DMS53 (cell line): Measurements from ENCODE around the gene WDR27.

Experiments used
- DNase-seq: peaks from one replicate; lab custom pipeline; 2025; lab: John Stamatoyannopoulos, UW

WDR27 gene

GRCh38 chr6:169709293-169709692 is 7.5 kb upstream of the WDR27 start:
- DNase-seq, result no peak

DNA sequence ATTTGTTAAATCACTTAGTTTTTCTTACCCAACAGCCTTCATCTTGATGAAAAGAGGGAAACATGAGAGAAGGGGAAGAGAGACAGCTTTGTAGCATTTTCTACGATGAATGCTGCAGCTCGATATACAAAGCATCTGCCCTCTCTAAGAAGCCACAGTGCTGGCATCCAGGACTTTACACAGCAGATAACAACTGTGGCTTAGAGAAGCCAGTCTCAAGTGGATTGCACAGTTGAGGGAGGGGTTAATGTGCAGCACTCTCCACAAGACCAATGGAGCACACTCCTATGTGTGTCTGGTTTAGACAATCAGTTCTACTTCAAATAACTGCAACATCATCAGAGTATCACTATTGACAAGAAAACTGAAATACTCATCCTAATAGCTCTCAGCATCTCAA is 5.9 kb upstream of the WDR27 start:
- DNase-seq, result peak; percentile 52

DNA sequence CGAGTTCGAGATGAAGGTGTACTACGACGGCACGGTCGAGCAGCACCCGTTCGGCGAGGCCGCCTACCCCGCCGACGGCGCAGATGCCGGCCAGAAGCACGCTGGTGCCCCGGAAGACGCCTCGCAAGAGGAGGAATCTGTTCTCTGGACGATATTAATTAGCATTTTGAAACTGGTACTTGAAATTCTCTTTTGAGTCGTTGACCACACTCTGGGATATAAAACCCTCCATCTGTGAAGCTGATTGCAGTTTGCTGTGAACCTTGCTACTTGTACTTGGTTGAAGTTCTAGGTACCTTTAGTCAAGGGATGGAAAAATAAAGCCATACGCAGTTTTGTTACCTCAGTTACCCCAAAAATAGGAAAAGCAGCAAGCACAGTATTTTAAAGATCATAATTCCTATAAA is 1.0 kb upstream of the WDR27 start:
- DNase-seq, result no peak

DNA sequence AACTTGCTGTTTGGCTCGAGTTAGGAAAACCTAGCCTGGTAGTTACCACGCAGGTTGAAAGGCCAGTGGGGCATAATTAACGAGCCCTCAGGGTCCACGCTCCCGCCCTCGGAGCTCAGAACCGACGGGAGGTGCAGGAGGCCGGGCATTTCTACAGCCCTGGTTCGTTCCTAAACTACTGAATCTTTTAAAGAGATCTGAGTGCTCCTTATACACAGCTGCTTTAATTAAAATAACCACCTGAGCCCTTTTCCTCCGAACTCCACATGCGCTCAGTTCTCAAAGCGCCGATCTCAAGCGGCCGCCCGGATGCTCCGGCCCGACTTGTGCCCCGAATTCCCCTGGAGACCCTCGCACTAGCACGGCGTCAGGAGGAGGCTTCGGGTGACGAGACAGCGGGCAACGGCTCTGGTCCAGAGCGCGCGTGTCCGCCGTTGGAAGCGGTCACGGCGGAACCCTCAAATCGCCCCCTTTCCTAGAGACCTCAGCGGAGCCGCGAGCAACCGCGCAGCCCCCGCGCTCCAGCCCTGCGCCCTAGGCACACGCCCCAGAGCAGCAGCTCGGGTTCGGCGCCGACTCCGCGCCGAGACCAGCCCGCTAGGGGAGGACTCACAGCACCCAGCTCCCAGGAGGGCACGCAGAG is 397 bp downstream of the WDR27 start:
- peak; percentile 58 for DNase-seq

DNA sequence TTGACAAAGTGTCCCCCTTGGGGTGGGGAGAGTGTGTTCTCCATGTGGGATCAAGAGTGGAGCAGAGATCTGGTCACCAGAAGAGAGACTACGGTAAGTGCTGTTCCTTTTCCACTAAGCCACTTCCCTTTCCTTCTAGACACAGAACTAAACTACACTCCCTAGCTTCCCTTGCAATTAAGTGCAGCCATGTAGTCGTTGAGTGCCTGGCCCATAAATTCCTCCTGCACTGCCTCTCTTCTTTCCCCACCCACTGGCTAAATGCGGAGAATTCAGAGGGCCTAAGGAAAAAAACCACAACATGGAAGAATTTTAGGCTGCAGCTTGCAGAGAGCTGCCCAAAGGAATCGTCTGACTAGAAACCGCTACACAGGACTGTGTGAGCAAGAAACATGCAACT is 1.5 kb downstream of the WDR27 start:
- DNase-seq, result no peak

GRCh38 chr6:169697115-169697514 is 4.7 kb downstream of the WDR27 start:
- DNase-seq, result peak; percentile 29

- no peak for DNase-seq
These were observed 6.7 kb downstream of the WDR27 start for GRCh38 chr6:169695131-169695530.

GRCh38 chr6:169692516-169692915 is 9.3 kb downstream of the WDR27 start:
- DNase-seq, result no peak

DNA sequence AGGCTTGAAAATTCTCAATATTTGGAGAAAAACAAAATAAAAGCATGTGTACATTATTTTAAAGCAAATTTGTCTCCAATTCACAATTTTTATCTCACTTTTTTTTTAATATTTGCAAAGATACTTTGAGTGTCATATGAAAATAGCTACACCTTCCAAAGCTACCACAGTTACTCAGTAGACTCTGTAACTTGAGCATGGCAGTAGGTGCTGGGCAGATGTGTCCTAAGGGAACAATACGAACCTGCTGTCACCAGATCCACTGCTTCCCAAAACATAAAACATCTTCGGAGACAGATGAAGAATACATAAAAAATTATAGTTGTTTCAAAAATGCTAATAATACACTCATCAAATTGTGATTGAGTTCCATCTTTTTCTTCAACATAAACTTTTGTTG is 10.6 kb downstream of the WDR27 start:
- no peak for DNase-seq

GRCh38 chr6:169689287-169689686 is 12.5 kb downstream of the WDR27 start:
- no peak for DNase-seq

- no peak for DNase-seq
These were observed 16.0 kb downstream of the WDR27 start for GRCh38 chr6:169685860-169686259.

DNA sequence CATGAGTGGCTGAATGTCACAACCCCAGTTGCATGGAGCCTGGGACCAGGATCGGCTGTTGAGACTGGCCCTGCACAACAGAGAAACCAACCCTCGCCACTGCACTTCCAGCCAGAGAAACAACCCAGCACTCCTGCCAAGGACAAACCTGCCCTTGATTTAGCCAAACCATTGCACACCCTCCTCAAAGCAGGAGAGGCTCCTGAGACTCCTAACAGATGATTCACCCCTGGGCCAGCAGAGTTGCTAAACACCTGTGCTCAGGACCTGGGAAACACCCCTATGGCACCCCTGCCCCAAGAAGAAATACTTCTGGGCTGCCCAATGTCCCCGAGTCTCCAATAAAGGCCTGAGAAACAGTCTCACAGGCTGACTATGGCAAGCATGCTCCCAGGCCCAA is 17.8 kb downstream of the WDR27 start:
- DNase-seq, result no peak

GRCh38 chr6:169678342-169678741 is 23.5 kb downstream of the WDR27 start:
- DNase-seq, result no peak

DNA sequence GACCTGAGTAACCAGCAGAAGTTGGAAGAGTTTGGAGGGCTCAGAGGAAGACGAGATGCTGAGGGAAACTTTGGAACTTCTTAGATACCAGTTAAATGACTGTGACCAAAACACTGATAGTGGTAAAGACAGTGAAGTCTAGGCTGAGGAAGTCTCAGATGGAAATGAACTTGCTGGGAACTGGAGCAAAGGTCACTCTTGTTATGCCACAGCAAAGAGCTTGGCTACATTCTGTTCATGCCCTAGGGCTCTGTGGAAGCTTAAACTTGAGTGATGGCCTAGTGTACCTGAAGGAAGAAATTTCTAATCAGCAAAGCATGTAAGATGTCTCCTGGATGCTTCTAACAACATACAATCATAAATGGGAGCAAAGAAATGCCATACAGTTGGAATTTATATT is 24.7 kb downstream of the WDR27 start:
- no peak for DNase-seq

DNA sequence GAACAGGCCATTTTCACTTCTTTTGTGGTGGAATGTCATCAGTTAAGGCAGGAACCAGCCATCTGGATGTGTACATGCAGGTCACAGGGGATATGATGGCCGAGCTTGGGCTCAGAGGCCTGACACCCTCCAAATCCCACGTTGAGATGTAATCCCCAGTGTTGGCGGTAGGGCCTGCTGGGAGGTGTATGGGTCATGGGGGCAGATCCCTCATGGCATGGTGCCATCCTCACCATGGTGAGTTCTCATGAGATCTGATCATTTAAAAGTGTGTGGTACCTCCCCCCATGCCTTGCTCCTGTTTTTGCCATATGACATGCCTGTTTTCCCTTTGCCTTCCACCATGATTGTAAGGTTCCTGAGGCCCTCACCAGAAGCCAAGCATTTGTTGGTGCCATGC is 26.8 kb downstream of the WDR27 start:
- DNase-seq, result no peak

- no peak for DNase-seq
These were observed 30.3 kb downstream of the WDR27 start for GRCh38 chr6:169671563-169671962.

GRCh38 chr6:169669889-169670288 is 31.9 kb downstream of the WDR27 start:
- peak; percentile 23 for DNase-seq

DNA sequence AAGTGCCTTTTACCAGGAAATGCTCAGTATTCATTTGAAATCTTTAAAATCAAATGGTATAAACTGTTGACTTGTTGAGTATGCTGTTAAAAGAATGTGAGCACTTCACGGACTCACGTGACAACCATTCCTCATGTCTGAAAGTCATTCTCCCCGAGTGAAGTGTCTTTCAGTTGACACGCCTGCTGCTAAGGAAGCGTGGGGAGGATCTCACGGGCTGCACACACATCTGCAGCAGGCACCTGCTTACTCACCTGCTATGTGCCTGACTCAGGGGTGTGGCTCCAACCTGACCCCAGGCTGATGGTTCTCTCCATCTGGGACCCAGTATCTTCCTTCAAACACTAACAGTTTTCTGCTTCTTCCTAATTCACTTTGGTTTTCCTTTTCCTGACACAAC is 32.7 kb downstream of the WDR27 start:
- peak; percentile 94 for DNase-seq

GRCh38 chr6:169668203-169668847 is 33.5 kb downstream of the WDR27 start:
- DNase-seq, result no peak

DNA sequence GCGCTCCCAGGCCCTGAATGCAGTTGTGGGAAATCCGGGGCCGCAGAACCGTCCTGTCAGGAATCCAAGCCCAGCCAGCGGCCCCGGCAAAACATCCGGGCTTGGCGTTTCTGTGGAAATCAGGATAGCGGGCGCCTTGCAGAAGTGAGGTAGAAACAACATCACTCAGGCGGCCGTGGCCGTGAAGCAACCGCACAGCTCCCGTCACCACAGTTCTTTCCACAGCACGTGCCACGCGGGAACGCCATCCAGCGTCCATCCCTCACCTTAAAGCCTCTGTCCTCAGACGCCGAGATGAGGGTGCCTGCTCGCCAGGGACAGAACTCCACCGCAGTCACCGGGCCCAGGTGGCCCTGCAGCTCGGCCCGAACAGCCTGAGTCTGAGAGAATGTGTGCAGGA is 34.1 kb downstream of the WDR27 start:
- DNase-seq, result no peak

- no peak for DNase-seq
These were observed 35.4 kb downstream of the WDR27 start for GRCh38 chr6:169666441-169666840.

GRCh38 chr6:169665289-169665688 is 36.5 kb downstream of the WDR27 start:
- peak; percentile 86 for DNase-seq

GRCh38 chr6:169664227-169664626 is 37.6 kb downstream of the WDR27 start:
- peak; percentile 38 for DNase-seq

GRCh38 chr6:169663468-169663867 is 38.4 kb downstream of the WDR27 start:
- peak; percentile 98 for DNase-seq
